IMR-90 (cell line): ENCODE results near the gene DCLK1.

Experiments
- BHLHE40 ChIP-seq: fragments of 150-350 bp; IDR thresholded peaks from 2 replicates; pipeline ENCODE4 v1.6.1; 2016; ENCODE audit warnings: mild to moderate bottlenecking, low read depth, low read length
- CEBPB ChIP-seq: IDR thresholded peaks from 2 replicates; pipeline ENCODE4 v1.6.1; 2012; ENCODE audit warnings: low read depth, low read length, improper control_type of control experiment
- CTCF ChIP-seq: conservative IDR thresholded peaks from 2 replicates; pipeline ENCODE4 v1.5.1; 2012; ENCODE audit warnings: mild to moderate bottlenecking, low read depth, low read length, improper control_type of control experiment
- ELK1 ChIP-seq: fragments of 150-350 bp; IDR thresholded peaks from 2 replicates; pipeline ENCODE4 v1.6.1; 2016; ENCODE audit warnings: low read depth, mild to moderate bottlenecking, low read length, moderate library complexity, borderline replicate concordance
- MAFK ChIP-seq: IDR thresholded peaks from 2 replicates; pipeline ENCODE4 v1.6.1; 2012; ENCODE audit warnings: low read depth, low read length, improper control_type of control experiment
- MAZ ChIP-seq: IDR thresholded peaks from 2 replicates; pipeline ENCODE4 v1.6.1; 2012; ENCODE audit warnings: low read depth, mild to moderate bottlenecking, low read length, improper control_type of control experiment, moderate library complexity, borderline replicate concordance
- MXI1 ChIP-seq: IDR thresholded peaks from 2 replicates; pipeline ENCODE4 v1.6.1; 2012; ENCODE audit warnings: low read depth, mild to moderate bottlenecking, low read length, moderate library complexity, borderline replicate concordance
- NFE2L2 ChIP-seq: fragments of 150-350 bp; IDR thresholded peaks from 2 replicates; pipeline ENCODE4 v1.6.1; 2016; ENCODE audit warnings: low read depth, mild to moderate bottlenecking, low read length
- POLR2A ChIP-seq: IDR thresholded peaks from 2 replicates; pipeline ENCODE4 v1.6.1; 2012; ENCODE audit warnings: mild to moderate bottlenecking, low read depth, low read length
- RAD21 ChIP-seq: IDR thresholded peaks from 2 replicates; pipeline ENCODE4 v1.6.1; 2012; ENCODE audit warnings: low read length, improper control_type of control experiment
- RCOR1 ChIP-seq: IDR thresholded peaks from 2 replicates; pipeline ENCODE4 v1.6.1; 2012; ENCODE audit warnings: mild to moderate bottlenecking, low read length, improper control_type of control experiment; ENCODE audit not compliant: insufficient replicate concordance
- SMC3 ChIP-seq: fragments of 150-350 bp; IDR thresholded peaks from 2 replicates; pipeline ENCODE4 v1.6.1; 2016; ENCODE audit warnings: low read depth, mild to moderate bottlenecking, antibody characterized with exemption, low read length, moderate library complexity
- USF2 ChIP-seq: fragments of 150-350 bp; IDR thresholded peaks from 2 replicates; pipeline ENCODE4 v1.6.1; 2017; ENCODE audit warnings: mild to moderate bottlenecking, antibody characterized with exemption, low read length, low read depth

- no peak for TF ChIP-seq POLR2A
- no peak for TF ChIP-seq CTCF
- no peak for TF ChIP-seq MAFK
- TF ChIP-seq NFE2L2, result no peak
- no peak for TF ChIP-seq MXI1
- TF ChIP-seq BHLHE40, result no peak
- TF ChIP-seq USF2, result no peak
- no peak for TF ChIP-seq ELK1
- TF ChIP-seq CEBPB, result no peak
- TF ChIP-seq RAD21, result no peak
- TF ChIP-seq SMC3, result no peak
- TF ChIP-seq MAZ, result no peak
- no peak for TF ChIP-seq RCOR1
Measured at GRCh38 chr13:35936246-35936978, 194.8 kb downstream of the DCLK1 start.
